ENCODE results near the gene MRPS6. TPM values are rescaled to one million over a fixed set of nuclear protein-coding genes. Genes with fewer than 3 reads are reported as not detected.

Gene MRPS6
- total and polyA plus RNA-seq, 2 of the 4 experiments (the other 2 are of a cell fraction): 7.5 to 35.1 TPM

DNA sequence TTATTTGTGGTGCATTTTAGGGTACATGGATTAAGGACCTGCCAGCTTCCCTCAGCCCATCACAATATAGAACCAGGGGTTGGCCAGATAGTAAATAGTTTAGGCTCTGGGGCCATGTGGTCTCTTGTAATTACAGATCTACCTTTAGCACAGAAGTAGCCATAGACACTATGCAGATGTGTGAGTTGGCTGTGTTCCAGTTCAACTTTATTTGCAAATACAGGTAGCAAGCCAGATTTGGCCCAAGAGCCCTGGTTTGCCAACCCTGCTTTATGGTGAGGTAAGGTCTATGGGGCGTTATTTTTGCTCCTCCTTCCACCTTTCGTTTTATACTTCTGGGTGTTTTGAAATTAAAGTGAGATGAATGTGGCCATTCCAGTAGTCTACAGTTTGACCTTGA is 48.7 kb downstream of the MRPS6 start:
- Histone ChIP-seq H4K5ac (ENCODE audit: low read depth, low read length) (no peak overlapping the region), H3K27ac (ENCODE audit: insufficient read depth, low read length) (no peak overlapping the region), H2BK15ac (ENCODE audit: low read depth, low read length) (no peak overlapping the region), H3K27me3 (ENCODE audit: control insufficient read depth, insufficient read depth, low read length) (no peaks in the 10 kb centered on the region), H4K20me1 (ENCODE audit: insufficient read depth, low read length) (no peaks in the 10 kb centered on the region; the same call in 1 of the 2 replicates), H3K4ac (ENCODE audit: low read depth, low read length) (no peak overlapping the region), H2BK20ac (ENCODE audit: low read depth, low read length) (no peak overlapping the region), H3K18ac (ENCODE audit: low read depth, low read length) (no peak overlapping the region), H2AK5ac (ENCODE audit: low read depth, low read length) (no peak overlapping the region), H3K79me1 (ENCODE audit: low read depth in 1 of 2, low read length in 2 of 2) (peaks cover 16 to 48% of the 10 kb centered on the region in 2 experiments), H2AK9ac (replicated peaks; ENCODE audit: low read depth, low read length, poor library complexity) (no peak overlapping the region), H3K4me2 (ENCODE audit: low read depth, low read length) (no peak overlapping the region), H4K8ac (ENCODE audit: low read depth in 2 of 2, low read length in 2 of 2) (no peak overlapping the region), H3K14ac (replicated peaks; ENCODE audit: low read depth, low read length) (no peak overlapping the region), H3K4me1 (ENCODE audit: control insufficient read depth, insufficient read depth, low read length) (peaks cover 4% of the 10 kb centered on the region), H3K4me3 (ENCODE audit: insufficient read depth, low read depth, low read length) (no peak overlapping the region), H3K9ac (ENCODE audit: low read depth, low read length) (no peak overlapping the region), H3K9me3 (ENCODE audit: control insufficient read depth, insufficient read depth, low read length) (no peaks in the 10 kb centered on the region), H3K36me3 (ENCODE audit: control insufficient read depth, insufficient read depth, low read length) (no peaks in the 10 kb centered on the region), H2AFZ (replicated peaks; ENCODE audit: low read length, poor library complexity) (no peak overlapping the region), H2BK5ac (ENCODE audit: low read depth, low read length, poor library complexity, severe bottlenecking) (no peak overlapping the region), H3K23ac (ENCODE audit: low read depth, low read length) (no peak overlapping the region), H3K56ac (ENCODE audit: extremely low read depth, insufficient read depth, low read length) (no peak overlapping the region), H3K9me1 (ENCODE audit: insufficient read depth, low read length) (peaks cover 11% of the 10 kb centered on the region), H4K91ac (ENCODE audit: insufficient read depth, low read depth, low read length) (no peak overlapping the region), H2BK120ac (ENCODE audit: low read depth, low read length) (no peak overlapping the region)
- DNase-seq (no peak), ATAC-seq (ENCODE audit: low read depth) (no peak)
- dilution Hi-C loops (cut with HindIII; ENCODE audit: low sequenced_read_pairs, unreplicated experiment) (no loop called here), in situ Hi-C loops (cut with MboI; ENCODE audit: low sequenced_read_pairs) (no loop called here), intact Hi-C loops (cut with micrococcal nuclease) (no loop called here)
- TF ChIP-seq MAZ (IDR thresholded peaks at IDR 0.05; ENCODE audit: borderline replicate concordance, low read depth, low read length) (no peak), BHLHE40 (IDR thresholded peaks at IDR 0.05; ENCODE audit: low read depth, low read length) (no peak), RCOR1 (IDR thresholded peaks at IDR 0.05; ENCODE audit: insufficient replicate concordance, low read length) (no peak), MAFK (IDR thresholded peaks at IDR 0.05; ENCODE audit: low read depth, low read length) (no peak), MXI1 (IDR thresholded peaks at IDR 0.05; ENCODE audit: borderline replicate concordance, low read depth, low read length) (no peak), SMC3 (IDR thresholded peaks at IDR 0.05; ENCODE audit: low read depth, low read length) (no peak), FOS (IDR thresholded peaks at IDR 0.05; ENCODE audit: low read depth, low read length) (no peak), CEBPB (IDR thresholded peaks at IDR 0.05; ENCODE audit: low read depth, low read length) (no peak)
- WGBS, 2 experiments (ENCODE audit: extremely low coverage in 2 of 2, insufficient read length in 1 of 2): no CpG with 5 or more reads among the region's 2 CpGs
- CTCF ChIA-PET: no interaction called here
- POLR2A ChIA-PET (ENCODE audit: unreplicated experiment): no interaction called here
- BruUV-seq (replicated peaks): no TSS peak
